Measurements from ENCODE around the gene IQGAP3.

The IQGAP3 gene

DNA sequence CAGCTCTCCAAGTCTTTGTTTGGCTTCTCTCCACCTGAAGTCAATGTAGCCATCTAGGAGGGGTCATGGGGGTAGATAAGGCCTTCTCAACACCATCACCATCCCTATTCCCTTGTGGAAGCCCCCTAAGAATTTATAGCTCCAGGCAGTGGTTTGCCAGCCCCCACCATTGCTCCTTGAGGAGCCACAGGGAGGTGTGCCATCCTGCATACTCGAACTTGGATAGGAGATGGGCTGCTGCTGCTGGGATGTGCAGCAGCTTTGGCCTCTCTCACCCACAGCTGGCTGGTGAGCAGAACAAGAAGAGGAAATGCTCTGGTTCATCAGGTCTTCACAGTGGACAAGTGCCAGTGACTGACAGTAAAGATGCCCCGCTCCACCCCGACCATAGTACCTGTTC is 24.1 kb upstream of the IQGAP3 start:
- in situ Hi-C loops (cut with HindIII; ENCODE audit: low sequenced_read_pairs): no loop called here

DNA sequence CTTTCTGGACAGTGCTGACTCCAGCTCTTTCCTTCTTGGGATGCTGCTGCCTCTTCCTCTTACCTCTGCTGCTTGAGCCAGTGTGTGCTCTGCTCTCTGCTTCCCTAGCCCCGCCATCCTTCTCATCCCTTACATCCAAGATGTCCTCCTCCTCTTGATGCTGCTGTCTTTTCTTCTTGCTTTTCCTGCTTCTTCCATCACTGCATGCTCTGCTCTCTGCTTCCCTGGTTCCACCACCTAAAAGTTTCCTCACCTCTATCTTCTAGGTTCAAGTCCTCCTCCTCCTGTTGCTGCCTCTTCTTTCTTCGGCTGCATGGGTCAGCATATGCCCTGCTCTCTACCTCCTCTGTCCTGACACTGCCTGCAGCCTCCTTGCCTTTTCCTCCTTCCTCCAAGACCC is 22.7 kb upstream of the IQGAP3 start:
- in situ Hi-C loops (cut with HindIII; ENCODE audit: low sequenced_read_pairs): no loop called here

DNA sequence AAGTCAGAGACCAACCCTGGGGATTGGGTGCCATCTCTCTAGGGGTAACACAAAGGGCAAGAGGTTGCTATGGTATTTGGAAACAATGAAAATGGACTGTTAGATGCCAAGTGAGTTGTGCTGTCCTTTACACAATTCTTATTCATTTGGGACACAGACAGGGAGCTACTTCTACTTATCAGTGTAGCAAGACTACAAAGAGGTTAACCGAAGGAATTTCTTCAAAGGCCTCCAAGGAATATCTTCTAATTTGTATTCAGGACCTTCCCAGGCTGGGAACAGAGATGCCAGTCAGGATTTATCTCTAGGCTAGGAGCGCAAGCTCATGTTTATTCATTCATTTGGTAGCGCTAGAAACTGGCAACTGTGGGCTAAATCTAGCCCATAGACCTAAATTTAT is 21.8 kb upstream of the IQGAP3 start:
- in situ Hi-C loops (cut with HindIII; ENCODE audit: low sequenced_read_pairs): no loop called here

DNA sequence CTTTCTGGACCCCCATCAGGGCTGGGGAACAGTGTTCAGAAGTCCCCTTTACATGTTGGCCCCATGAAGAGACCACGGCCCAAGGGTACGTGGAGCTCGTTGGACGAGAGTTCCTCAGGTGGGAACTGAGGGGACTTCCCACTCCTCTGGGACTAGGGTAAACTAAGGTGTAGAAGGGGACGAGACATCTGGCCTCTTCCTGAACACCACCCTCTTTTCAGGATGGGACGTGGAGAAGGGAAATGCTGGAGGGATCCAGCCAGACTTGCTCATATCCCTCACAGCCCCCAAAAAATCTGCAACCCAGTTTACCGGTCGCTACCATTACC is 21.3 kb upstream of the IQGAP3 start:
- in situ Hi-C loops (cut with HindIII; ENCODE audit: low sequenced_read_pairs): no loop called here

DNA sequence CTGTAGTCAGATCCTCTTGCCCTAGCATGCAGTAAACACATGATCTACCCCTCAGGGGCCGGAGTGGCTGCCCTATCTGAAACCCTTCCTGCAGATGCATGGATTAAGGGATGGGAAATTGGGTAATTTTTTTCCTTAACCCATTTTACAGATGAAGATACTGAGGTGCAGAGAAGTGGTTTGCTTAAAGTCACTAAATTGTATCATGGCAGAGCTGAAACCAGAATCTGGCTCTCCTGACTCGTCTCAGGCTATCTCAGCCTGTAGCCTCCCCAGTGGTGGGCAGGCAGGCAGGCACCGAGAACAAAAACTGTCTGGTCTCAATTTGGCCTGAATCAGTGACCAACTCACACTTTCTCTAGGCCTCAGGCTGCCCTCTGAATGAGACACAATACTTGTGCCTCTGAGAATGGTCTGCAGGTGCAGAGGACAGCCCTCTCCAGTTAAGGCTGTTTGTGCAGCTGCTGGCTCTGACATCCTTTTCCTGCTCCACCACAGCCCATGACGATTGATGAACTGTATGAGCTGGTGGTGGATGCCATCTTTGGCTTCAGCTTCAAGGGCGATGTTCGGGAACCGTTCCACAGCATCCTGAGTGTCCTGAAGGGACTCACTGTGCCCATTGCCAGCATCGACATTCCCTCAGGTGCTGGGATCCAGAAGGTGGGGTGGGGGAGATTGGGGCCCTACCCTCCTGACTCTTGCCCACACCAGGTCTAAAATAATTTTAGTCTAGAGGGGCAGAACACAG is 20.7 kb upstream of the IQGAP3 start:
- in situ Hi-C loops (cut with HindIII; ENCODE audit: low sequenced_read_pairs): no loop called here

DNA sequence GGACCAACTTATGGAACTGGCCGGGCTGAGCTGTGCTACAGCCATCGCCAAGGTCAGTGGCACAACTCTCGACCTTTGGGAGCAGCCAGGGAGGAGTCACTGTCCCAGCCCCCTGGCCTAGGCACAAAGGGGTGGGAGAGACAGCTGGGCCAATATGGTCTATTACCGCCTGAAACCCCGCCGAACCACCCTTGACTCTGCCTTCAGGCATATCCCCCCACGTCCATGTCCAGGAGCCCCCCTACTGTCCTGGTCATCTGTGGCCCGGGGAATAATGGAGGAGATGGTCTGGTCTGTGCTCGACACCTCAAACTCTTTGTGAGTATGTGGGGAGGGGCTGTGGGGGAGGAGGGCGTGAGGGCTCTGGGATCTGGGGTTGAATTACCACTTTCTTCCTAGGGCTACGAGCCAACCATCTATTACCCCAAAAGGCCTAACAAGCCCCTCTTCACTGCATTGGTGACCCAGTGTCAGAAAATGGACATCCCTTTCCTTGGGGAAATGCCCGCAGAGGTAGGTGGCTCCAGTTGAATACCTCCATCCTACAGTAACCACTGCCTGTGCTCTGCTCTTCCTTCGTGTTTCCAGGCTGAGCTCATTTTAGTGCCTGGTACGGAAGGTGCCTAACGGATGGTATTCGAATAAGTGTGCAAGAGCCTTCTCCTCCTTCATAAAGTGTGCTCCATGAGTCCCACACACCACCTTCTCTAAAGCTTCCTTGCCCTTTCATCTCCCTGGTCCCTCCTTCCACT is 20.0 kb upstream of the IQGAP3 start:
- in situ Hi-C loops (cut with HindIII; ENCODE audit: low sequenced_read_pairs): no loop called here

DNA sequence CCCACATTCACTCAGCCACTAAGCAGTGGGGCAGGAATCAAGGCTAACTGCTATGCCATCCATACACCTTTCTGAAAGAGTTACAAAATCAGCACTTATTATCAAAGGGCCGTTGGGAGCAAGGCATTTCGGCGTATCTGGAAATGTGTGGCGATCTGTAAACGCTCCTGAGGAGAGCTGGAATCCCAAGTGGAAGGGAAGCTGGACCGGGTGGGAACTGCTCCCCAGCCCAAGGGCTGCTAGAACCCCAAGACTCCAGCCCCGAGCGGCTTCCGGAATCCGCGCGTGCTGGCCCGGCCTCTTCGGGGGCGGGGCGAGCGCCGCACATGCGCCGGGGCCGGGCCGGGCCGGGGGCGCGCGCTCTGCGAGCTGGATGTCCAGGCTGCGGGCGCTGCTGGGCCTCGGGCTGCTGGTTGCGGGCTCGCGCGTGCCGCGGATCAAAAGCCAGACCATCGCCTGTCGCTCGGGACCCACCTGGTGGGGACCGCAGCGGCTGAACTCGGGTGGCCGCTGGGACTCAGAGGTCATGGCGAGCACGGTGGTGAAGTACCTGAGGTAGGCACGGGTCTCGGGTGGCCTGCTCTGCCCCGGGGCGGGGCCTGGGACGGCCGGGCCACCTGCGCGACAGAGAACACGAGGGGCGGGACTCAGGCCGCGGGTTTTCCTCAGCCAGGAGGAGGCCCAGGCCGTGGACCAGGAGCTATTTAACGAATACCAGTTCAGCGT is 19.2 kb upstream of the IQGAP3 start, which contains the start of gene NAXE:
TSS of gene NAXE (plus strand) at position 345 of the 726 bp plus-strand sequence. CDS start at position 374, 29 bp downstream.
- in situ Hi-C loops (cut with HindIII; ENCODE audit: low sequenced_read_pairs): no loop called here

DNA sequence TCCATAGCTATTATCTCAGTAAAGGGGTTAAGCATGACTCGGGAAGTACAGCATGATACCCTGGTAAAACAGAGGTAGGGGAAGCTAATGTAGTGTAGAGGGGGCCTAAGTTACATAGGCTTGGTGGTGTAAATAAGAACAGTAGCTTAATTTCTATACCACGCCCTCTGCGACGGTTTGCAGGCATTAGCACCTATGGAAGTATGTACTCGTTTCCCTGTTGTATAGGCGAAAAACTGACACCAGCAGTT is 18.7 kb upstream of the IQGAP3 start:
- in situ Hi-C loops (cut with HindIII; ENCODE audit: low sequenced_read_pairs): no loop called here

DNA sequence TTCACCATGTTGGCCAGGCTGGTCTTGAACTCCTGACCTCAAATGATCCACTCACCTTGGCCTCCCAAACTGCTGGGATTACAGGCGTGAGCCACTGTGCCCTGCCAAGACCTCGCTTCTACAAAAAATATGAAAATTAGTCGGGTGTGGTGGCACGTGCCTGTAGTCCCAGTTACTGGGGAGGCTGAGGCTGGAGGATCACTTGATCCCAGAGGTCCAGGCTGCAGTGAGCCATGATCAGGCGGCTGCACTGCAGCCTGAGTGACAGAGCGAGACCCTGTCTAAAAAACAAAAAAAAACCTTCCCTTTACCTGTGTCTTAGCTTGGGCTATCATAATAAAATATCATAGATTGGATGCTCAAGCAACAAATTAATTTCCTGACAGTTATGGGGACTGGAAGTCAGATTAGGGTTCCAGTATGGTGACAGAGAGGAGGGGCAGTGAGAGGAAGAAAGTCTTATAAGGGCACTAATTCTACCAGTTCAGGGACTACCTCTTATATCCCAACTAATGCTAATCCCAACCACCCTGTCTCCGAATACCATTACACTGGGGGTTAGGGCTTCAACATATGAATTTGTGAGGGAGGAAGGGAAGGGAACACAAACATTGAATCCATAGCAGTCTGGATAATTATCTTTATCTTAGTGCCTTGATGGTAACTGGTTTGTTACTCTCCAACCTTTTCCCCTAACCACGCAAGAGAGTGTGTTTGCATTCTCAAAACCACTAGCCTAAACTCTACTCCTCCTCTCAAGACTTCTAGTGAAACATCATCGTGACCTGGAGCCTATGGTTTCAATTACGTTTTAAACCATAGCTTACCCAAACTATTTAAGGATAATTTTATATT is 18.2 kb upstream of the IQGAP3 start:
- in situ Hi-C loops (cut with HindIII; ENCODE audit: low sequenced_read_pairs): no loop called here

DNA sequence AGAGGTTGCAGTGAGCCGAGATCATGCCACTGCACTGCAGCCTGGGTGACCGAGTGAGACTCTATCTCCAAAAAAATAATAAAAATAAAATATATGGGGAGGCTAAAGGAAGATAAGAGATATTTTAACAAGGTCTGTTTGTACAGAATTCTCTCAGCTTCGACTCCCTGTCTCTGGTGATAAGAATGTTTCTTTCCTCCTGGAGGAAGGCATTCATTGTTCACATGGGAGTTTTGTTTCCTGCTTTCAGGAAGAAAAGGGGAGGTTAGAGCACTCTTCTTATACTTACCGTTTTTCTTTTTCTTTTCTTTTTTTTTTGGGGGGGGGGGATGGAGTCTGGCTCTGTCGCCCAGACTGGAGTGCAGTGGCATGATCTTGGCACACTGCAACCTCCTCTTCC is 17.2 kb upstream of the IQGAP3 start:
- in situ Hi-C loops (cut with HindIII; ENCODE audit: low sequenced_read_pairs): loop anchor here (5.0 kb wide), 1 partner anchor 92 kb away; no protein-coding TSS in a partner anchor

DNA sequence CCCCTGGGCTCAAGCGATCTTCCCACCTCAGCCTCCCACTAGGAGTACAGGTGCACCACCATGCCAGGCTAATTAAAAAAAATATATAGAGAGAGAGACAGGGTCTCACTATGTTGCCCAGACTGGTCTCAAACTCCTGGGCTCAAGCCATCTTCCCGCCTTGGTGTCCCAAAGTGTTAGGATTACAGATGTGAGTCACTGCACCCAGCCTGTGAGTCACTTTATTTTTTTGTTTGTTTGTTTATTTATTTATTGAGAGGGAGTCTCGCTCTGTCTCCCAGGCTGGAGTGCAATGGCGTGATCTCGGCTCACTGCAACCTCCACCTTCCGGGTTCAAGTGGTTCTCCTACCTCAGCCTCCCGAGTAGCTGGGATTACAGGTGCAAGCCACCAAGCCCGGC is 15.6 kb upstream of the IQGAP3 start:
- in situ Hi-C loops (cut with HindIII; ENCODE audit: low sequenced_read_pairs): loop anchor here (5.0 kb wide), 1 partner anchor 91 kb away; no protein-coding TSS in a partner anchor

DNA sequence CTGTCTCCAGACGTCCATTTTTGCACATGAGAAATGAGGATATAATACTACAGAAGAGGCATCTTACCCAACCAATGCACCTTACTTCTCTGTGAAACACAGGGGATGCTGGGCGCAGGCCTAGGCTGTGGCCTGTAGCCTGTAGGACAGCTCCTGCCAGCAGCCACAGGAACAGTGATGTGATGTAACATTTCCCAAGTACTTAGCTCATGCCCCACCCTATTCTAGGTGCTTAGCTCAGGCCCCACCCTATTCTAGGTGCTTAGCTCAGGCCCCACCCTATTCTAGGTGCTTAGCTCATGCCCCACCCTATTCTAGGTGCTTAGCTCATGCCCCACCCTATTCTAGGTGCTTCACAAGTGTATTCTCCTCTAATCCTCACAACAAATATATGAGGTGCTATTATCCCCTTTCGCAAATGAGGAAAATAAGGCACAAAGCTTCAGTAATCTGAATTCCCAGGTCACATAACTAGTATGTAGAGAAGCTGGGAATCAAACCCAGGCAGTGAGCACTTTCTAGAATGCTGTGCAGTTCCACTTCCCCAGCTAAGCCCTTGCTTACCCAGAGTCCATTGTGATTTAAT is 14.6 kb upstream of the IQGAP3 start:
- in situ Hi-C loops (cut with HindIII; ENCODE audit: low sequenced_read_pairs): loop anchor here (5.0 kb wide), 1 partner anchor 90 kb away; no protein-coding TSS in a partner anchor

DNA sequence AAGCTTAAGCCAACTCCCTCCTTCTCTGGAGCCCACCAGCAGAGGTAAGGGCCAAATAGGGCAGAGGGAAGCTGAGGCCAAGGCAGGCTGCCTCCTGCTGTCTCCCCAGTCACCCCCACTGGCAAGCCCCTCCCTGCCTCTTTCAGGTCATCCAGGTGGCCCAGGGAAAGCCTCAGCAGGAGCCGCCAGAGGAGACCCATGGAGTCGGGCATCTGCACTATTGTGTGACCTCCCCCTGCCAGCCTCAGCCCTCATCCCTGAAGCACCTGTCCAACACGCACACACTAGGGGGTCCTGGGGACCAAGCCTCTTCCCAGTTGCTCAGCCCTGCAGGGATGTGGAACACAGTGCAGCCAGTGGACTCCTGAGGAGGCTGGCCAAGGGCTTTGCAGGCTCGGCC is 14.0 kb upstream of the IQGAP3 start:
- in situ Hi-C loops (cut with HindIII; ENCODE audit: low sequenced_read_pairs): loop anchor here (5.0 kb wide), 1 partner anchor 89 kb away; no protein-coding TSS in a partner anchor

DNA sequence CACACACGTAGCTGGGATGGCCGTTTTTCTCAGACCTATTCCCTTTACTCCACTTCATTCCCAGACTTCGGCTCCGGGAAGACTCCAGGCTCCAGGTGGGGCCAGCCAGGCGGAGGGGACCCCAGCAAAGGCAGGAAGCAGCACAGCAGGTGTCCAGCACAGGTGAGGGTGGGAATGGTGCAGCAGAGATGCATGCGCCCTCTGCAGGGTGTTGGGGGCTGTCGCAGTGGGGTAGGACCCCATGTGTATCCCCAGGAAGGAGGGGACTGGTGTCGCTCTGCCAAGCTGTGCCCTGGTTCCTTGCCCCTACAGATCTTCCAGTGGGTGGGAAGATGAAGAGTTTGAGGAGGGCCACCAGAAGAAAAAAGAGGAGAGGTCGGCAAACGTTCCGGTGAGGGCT is 12.4 kb upstream of the IQGAP3 start:
- in situ Hi-C loops (cut with HindIII; ENCODE audit: low sequenced_read_pairs): loop anchor here (5.0 kb wide), 1 partner anchor 88 kb away; no protein-coding TSS in a partner anchor

DNA sequence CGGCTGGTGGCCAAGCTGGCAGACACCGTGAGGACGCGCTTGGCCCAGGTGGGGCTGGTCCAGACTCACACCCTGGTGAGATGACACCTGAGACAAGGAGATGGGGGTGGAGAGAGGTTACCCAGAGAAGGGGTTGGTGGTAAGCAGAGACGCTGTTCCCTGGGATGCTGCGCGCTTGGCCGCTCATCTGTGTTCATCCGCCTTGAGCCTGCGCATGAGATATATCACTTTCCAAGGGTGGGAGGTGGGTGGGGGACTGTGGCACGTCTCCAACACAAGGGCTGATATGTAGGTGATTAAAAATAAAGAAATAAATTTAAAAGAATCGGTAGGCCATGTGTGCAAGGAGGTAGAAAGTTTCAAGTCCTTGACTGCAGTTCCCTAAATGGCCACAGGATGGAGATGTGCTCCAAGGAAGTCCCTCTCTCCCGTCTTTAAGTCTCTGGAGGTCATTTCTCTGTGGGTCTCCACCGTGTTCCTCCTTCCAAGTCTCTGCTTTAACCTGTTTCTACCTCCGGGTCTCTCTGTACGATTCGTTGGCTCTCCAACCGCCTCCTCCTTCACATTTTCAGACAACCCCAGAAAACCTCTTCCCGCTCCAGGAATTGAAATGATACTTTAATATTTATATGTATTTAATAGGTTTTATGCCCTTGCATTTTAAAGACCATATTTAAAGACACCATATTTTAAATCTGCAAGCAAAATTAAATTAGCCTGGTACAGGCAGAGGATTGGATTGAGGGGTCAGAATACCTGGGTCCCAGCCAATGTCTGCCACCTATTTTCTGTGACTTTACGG is 11.7 kb upstream of the IQGAP3 start:
- in situ Hi-C loops (cut with HindIII; ENCODE audit: low sequenced_read_pairs): no loop called here

DNA sequence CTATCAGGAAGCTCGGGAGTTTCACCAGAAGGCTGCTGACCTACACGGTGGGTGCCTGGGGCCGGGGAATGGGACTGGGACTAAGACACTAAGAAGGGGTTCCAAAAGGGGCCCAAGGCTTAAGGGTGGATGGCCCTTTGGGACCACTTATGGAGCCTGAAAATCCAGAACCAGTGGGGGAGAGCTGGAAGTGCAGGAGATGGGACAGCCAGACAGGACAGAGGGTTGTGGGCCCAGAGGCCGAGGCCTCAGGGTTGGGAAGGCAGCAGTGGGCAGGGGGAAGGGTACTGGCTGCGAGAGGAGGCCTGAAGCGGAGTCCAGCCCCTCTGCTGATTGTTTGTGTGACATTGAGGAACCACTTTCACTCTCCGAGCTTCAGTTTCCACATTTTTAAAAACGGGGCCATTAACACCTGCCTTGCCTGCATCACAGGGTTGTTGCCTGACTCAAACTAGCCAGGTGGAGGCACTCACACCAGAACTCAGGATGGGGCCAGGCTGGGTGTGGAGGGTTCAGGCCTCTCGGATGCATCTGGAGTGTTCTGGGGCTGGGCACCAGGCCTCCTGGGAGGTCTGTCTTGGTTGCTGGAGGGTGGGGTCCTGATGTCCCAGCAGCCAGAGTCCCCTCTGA is 10.1 kb upstream of the IQGAP3 start:
- in situ Hi-C loops (cut with HindIII; ENCODE audit: low sequenced_read_pairs): no loop called here

DNA sequence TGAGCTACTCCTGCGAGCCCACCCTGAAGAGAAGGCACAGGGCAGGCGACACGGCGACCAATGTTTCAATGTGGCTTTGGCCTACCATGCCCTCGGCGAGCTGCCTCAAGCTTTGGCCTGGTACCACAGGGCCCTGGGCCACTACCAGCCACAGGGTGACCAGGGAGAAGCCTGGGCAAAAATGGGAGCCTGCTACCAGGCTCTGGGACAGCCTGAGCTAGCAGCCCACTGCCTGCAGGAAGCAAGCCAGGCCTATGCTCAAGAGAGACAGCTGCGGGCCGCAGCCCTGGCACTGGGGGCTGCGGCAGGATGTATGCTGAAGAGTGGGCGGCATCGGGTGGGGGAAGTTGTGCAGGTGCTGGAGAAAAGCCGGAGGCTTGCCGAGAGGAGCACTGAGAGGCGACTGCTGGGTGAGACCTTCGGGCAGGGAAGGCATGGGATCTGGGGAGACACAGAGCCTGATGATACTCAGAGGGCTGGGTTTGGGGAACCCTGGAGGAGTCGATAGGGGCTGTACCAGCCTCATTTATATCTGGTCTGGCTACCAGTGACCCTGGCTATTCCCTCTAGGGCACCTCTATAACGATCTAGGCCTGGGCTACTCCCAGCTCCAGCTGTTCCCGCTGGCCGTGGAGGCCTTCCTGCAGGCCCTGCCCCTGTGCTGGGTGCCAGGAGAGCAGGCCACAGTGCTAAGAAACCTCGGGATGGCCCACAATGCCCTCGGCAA is 9.5 kb upstream of the IQGAP3 start:
- in situ Hi-C loops (cut with HindIII; ENCODE audit: low sequenced_read_pairs): no loop called here

DNA sequence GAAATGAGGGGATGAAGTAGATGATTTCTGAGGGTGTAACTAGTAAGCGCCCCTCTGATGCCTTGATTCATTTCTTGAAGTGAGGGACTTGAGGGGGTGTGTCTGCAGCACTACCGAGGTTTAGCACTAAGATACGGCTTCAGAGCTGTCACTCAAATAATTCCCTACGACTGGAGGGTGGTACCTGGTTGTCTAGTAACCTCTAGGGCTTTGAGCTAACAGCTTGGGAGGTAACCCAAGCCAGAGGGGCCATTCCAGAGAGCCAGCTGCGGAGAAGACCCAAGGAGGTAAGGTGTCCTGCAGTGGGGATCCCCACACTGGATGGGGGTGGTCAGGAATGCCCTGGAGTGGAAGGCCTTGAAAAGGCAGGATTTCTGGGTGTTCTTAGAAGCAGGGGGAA is 7.1 kb upstream of the IQGAP3 start, which contains the start of gene TTC24:
TSS of gene TTC24 (plus strand) at position 252 of the 400 bp plus-strand sequence. CDS start 1,642 bp downstream, outside the sequence.
- in situ Hi-C loops (cut with HindIII; ENCODE audit: low sequenced_read_pairs): loop anchor here (5.0 kb wide), 1 partner anchor 38 kb away; the partner anchor contains the start of gene HAPLN2
